Measurements from ENCODE around the gene RAB4B.
"Not testable (repeated sequence)": the region's sequence is repeated elsewhere in the genome, so short reads cannot be mapped to it uniquely, and the experiment has no call there.

Gene RAB4B

DNA sequence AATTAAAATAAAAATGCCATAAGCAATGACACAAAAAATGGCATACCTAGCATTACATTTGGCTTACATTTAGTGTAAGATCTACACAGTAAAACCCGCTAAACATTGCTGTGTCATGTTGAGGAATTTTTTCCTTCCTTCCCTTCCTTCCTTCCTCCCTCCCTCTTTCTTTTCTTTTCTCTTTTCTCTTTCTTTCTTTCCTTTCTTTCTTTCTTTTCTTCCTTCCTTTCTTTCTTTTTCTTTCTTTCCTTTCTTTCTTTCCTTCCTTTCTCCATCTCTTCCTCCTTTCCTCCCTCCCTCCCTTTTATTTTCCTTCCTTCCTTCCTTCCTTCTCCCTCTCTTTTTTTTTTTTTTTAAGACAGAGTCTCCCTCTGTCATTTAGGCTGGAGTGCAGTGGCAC, 60.4 kb downstream of the RAB4B start:
- H3K9me3 Mint-ChIP-seq; intact Hi-C loops (cut with micrococcal nuclease): not testable (repeated sequence)

DNA sequence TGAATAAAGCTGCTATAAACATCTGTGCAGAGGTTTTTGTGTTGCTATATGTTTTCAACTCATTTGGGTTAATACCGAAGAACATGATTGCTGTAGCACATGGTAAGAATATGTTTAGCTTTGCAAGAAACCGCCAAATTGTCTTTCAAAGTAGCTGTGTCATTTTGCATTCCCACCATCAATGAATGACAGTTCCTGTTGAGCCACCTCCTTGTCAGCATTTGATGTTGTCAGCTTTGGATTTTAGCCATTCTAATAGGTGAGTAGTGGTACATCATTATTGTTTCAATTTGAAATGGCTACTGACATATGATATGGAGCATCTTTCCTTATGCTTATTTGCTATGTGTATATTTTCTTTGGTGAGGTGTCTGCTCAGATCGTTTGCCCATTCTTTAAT, 64.0 kb downstream of the RAB4B start:
- H3K9me3 Mint-ChIP-seq; H3K4me3 Mint-ChIP-seq; H3K27me3 Mint-ChIP-seq; intact Hi-C loops (cut with micrococcal nuclease); H3K36me3 Mint-ChIP-seq (ENCODE audit: low read depth); H3K27ac Mint-ChIP-seq: not testable (repeated sequence)
- H3K4me1 Mint-ChIP-seq (ENCODE audit: low read depth) = peaks cover 18% of the 10 kb centered on the region

More for the DNA sequence above, 60.4 kb downstream of the RAB4B start:
- H3K4me1 Mint-ChIP-seq (ENCODE audit: low read depth) = peaks cover 11% of the 10 kb centered on the region
- not testable (repeated sequence) for H3K27me3 Mint-ChIP-seq; H3K36me3 Mint-ChIP-seq (ENCODE audit: low read depth); H3K4me3 Mint-ChIP-seq; H3K27ac Mint-ChIP-seq

DNA sequence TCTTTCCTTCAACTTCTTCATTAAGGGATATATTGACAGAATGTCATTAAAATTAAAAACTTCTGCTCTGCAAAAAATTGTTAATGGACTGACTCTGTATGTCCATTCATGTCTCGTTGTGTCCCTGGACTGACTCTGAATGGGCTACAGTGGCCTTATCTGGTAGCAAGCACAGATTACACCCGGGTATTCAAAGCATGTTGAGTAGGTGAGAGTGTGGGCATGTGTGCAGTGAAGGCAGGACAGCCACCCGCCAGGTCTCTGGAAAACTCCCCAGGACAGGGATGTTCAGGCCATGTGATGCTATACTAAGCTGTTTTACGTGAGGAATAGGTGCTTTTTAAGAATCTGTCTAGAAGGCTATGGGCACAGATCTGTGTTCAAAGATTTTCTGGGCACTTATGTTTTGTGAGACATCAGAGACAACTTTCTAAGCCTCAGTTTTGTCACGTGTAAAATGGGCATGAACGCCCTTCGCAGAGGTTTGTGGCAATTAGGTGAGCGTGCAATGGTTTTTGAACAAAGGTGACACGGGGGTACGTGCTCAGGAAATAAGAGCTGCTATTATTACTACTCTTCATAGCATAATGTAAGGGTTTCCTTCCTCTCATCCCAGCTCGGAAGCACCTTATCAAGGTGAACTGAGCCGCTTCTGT, 65.1 kb downstream of the RAB4B start:
- H3K27me3 Mint-ChIP-seq = peaks cover 17% of the 10 kb centered on the region
- peak overlapping the region; percentile 59 for H3K4me3 Mint-ChIP-seq
- H3K4me1 Mint-ChIP-seq (ENCODE audit: low read depth) = peaks cover 20% of the 10 kb centered on the region
- H3K9me3 Mint-ChIP-seq; H3K36me3 Mint-ChIP-seq (ENCODE audit: low read depth); intact Hi-C loops (cut with micrococcal nuclease); H3K27ac Mint-ChIP-seq: not testable (repeated sequence)

DNA sequence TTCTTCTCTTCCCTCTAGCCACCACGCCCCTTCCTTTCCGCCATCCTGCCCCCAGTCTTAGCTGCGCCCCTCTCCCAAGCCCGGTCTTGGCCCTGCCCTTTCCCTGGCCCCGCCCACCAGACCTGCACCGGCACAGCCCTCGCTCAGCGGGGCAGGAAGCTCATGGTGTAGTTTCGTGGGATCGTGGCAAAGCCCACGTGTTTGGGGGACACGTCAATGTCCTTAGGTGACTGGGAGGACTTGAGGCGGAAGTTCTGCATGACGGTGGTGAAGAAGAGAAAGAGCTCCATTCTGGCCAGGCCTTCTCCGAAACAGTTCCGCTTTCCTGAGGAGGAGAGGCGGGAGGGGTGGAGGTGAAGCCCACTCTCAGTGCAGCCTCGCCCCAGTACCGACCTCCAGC, 65.6 kb downstream of the RAB4B start:
- H3K36me3 Mint-ChIP-seq (ENCODE audit: low read depth); intact Hi-C loops (cut with micrococcal nuclease); H3K9me3 Mint-ChIP-seq; H3K27ac Mint-ChIP-seq: not testable (repeated sequence)
- H3K27me3 Mint-ChIP-seq = peaks cover 23% of the 10 kb centered on the region
- peaks cover 26% of the 10 kb centered on the region for H3K4me1 Mint-ChIP-seq (ENCODE audit: low read depth)
- H3K4me3 Mint-ChIP-seq = peak overlapping the region; percentile 59
